A549 (cell line): ENCODE results near the gene MARCHF10. TPM values are rescaled to one million over a fixed set of nuclear protein-coding genes. Genes with fewer than 3 reads are reported as not detected.

Source experiments
- ATAC-seq, 2 experiments: fragments of 200-7000 bp in 1 of 2; fragments of >200 bp in 1 of 2; cut with Nextera tagmentation in 1 of 2; cut with Tn5 transposase in 1 of 2; 3 replicates each; pipeline versions ENCODE4 v1.8.0 to v1.9.1; 2018 to 2020; ENCODE audit warnings: mild to moderate bottlenecking in 1 of 2, moderate library complexity in 1 of 2
- CTCF ChIA-PET: fragments of 300-600 bp; sonication (Branson Sonifier 250); formaldehyde crosslinking; extraction: SDS; loops from one replicate; lab custom pipeline; 2021; ENCODE audit warnings: antibody characterized with exemption, inconsistent platforms; lab: Yijun Ruan, JAX
- POLR2A ChIA-PET: fragments of 350-600 bp; formaldehyde crosslinking; extraction: SDS; loops from one replicate; lab custom pipeline; 2021; ENCODE audit warnings: antibody characterized with exemption, inconsistent platforms; lab: Yijun Ruan, JAX
- DNase-seq, 2 experiments: peaks; one replicate each; pipeline versions ENCODE4 v3.0.0 to v3.0.0-alpha.2; 2011 to 2016; ENCODE audit warnings: low read depth in 1 of 2, low spot score in 1 of 2
- FAIRE-seq: peaks from 2 replicates; lab custom pipeline; 2011; peaks lifted over from hg19 to GRCh38; lab: Jason Lieb, UNC
- H3K27ac ChIP-seq, 2 experiments: fragments of >200 bp; sonication (Bioruptor Twin); formaldehyde crosslinking; 3 replicates each; pipeline ENCODE4 v1.5.1; 2016 to 2017
- H3K4me1 ChIP-seq: fragments of >200 bp; sonication (Bioruptor Twin); formaldehyde crosslinking; 3 replicates; pipeline ENCODE4 v1.6.1; 2016
- H3K4me2 ChIP-seq: fragments of >200 bp; sonication (Bioruptor Twin); formaldehyde crosslinking; 3 replicates; pipeline ENCODE4 v1.6.1; 2016
- H3K4me3 ChIP-seq: fragments of >200 bp; sonication (Bioruptor Twin); formaldehyde crosslinking; 3 replicates; pipeline ENCODE4 v1.5.1; 2016
- H3K9me3 ChIP-seq: fragments of >200 bp; sonication (Bioruptor Twin); formaldehyde crosslinking; 3 replicates; pipeline ENCODE4 v1.6.1; 2016
- CHD2 ChIP-seq: fragments of 150-350 bp; IDR thresholded peaks from 2 replicates; pipeline ENCODE4 v1.6.1; 2014; ENCODE audit warnings: low read length; ENCODE audit not compliant: partially characterized antibody
- FOXS1 ChIP-seq: fragments of 250-450 bp; sonication (Bioruptor Pico); IDR thresholded peaks from 2 replicates; pipeline ENCODE4 v1.5.0; 2020; ENCODE audit warnings: mild to moderate bottlenecking, moderate library complexity
- HDAC2 ChIP-seq: fragments of 200-600 bp; sonication (generic); IDR thresholded peaks from 2 replicates; pipeline ENCODE4 v1.6.1; 2016
- HEYL ChIP-seq: fragments of 250-450 bp; sonication (Bioruptor Pico); IDR thresholded peaks from 2 replicates; pipeline ENCODE4 v1.8.0; 2021; ENCODE audit warnings: mild to moderate bottlenecking, moderate library complexity
- JUN ChIP-seq, 2 experiments: fragments of >200 bp; sonication (Bioruptor Twin); formaldehyde crosslinking; IDR thresholded peaks; 2 replicates in 1 of 2; 3 replicates in 1 of 2; pipeline ENCODE4 v1.6.1; 2016 to 2017
- MAFK ChIP-seq: fragments of 450-650 bp; IDR thresholded peaks from 2 replicates; pipeline ENCODE4 v1.6.1; 2014; ENCODE audit not compliant: partially characterized antibody
- NR3C1 ChIP-seq: fragments of >200 bp; sonication (Bioruptor Twin); formaldehyde crosslinking; IDR thresholded peaks from 3 replicates; pipeline ENCODE4 v1.6.1; 2017
- POLR2AphosphoS2 ChIP-seq: conservative IDR thresholded peaks from 2 replicates; pipeline ENCODE4 v1.6.1; 2012; ENCODE audit warnings: low read length, improper control_type of control experiment, inconsistent platforms
- RCOR1 ChIP-seq: fragments of 150-350 bp; IDR thresholded peaks from 2 replicates; pipeline ENCODE4 v1.6.1; 2014; ENCODE audit warnings: antibody characterized with exemption, low read length, low read depth
- SMC3 ChIP-seq: fragments of >200 bp; sonication (Bioruptor Twin); formaldehyde crosslinking; IDR thresholded peaks from 3 replicates; pipeline ENCODE4 v1.6.1; 2018; ENCODE audit warnings: inconsistent platforms
- TFCP2L1 ChIP-seq: fragments of 250-450 bp; sonication (Bioruptor Pico); IDR thresholded peaks from 2 replicates; pipeline ENCODE4 v1.5.0; 2021; ENCODE audit warnings: mild to moderate bottlenecking
- ZFP36 ChIP-seq: fragments of 450-650 bp; IDR thresholded peaks from 2 replicates; pipeline ENCODE4 v1.6.1; 2014; ENCODE audit warnings: borderline replicate concordance; ENCODE audit not compliant: partially characterized antibody
- ZNF302 ChIP-seq: fragments of 250-450 bp; sonication (Bioruptor Pico); IDR thresholded peaks from 2 replicates; pipeline ENCODE4 v1.9.0; 2021; ENCODE audit warnings: inconsistent platforms, mild to moderate bottlenecking, moderate library complexity
- ZSCAN20 ChIP-seq: fragments of 250-450 bp; sonication (Bioruptor Pico); IDR thresholded peaks from 2 replicates; pipeline ENCODE4 v1.8.0; 2022; ENCODE audit warnings: mild to moderate bottlenecking, moderate library complexity
- WGBS: methylation state at CpG from one replicate; pipeline ENCODE4 v1.1.6; 2017; ENCODE audit errors: missing lambda C conversion rate; 5-methylcytosine and 5-hydroxymethylcytosine counted together
- polyA plus RNA-seq, 4 experiments: library from polyadenylated mRNA; depleted of rRNA in 3 of 4; stranded (reverse); fragments of >200 nt; fragmentation: RNase III in 1 of 4; extraction: RNeasy Plus Mini Kit Qiagen cat#74134 plus additional on column Dnase treatment in 1 of 4; gene quantifications; 2 replicates in 3 of 4; 3 replicates in 1 of 4; pipeline ENCODE4 v1.2.3, GENCODE V29; 2011 to 2017
- TF ChIP-seq, protein P1 (sequence below): IDR thresholded peaks from 2 replicates; pipeline ENCODE4 v1.6.1; 2012
- TF ChIP-seq, protein P2 (sequence below): fragments of 150-350 bp; IDR thresholded peaks from 2 replicates; pipeline ENCODE4 v1.6.1; 2014; ENCODE audit warnings: low read depth, mild to moderate bottlenecking, low read length
- TF ChIP-seq, protein P3 (sequence below): fragments of 200-600 bp; sonication (generic); IDR thresholded peaks from 2 replicates; pipeline ENCODE4 v1.6.1; 2016; ENCODE audit warnings: antibody characterized with exemption, mild to moderate bottlenecking, moderate library complexity
- TF ChIP-seq, protein P4 (sequence below): fragments of >200 bp; sonication (Bioruptor Twin); formaldehyde crosslinking; IDR thresholded peaks from 3 replicates; pipeline ENCODE4 v1.5.1; 2016

MARCHF10 gene
- polyA plus RNA-seq, 2 of the 4 experiments (the other 2 are of a cell fraction) = 0.43 to 0.57 TPM

DNA sequence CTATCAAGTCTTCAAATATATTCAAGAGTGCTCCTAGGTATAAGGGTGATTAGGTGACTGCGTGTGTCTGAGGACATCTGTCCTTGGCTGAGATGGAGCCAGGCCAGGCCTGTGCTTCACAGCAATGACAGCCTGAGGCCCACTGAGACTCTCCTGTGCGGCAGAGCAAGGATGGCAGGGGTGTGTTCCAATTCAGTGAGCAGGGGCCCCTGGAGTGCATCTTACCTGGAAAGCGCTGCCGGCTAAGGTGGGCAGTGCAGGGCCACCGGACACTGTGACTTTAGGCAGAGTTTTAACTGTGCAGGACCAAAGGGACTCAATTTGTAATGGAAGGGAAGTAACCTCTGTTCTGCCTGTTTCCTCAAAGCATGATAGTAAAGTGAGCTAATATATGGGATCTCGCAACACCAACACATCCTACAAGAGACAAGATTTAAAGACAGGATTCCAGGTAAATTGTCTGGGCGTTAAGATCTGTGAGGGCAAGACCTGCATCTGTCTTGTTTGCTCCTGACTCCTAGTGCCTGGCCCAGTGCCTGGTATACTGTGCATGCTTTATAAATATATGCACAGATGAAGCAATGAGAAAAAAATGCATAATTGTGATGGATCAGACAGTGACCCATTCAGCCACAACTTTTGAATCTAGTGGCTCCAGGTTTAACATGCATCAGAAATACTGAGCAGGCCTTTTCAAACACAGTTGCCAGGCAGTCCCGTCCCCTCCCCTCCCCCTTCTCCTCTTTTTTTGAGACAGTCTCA, 93.9 kb downstream of the MARCHF10 start:
- 88% methylated on average over 7 of the region's 8 CpGs for WGBS
- Histone ChIP-seq H3K4me1 (0 out of 3 replicates have a peak, but pooled peaks cover 9% of the 10 kb centered on the region), H3K9me3 (peaks cover 3% of the 10 kb centered on the region; the same call in 1 of the 3 replicates), H3K4me3 (no peak overlapping the region), H3K27ac (peak overlapping the region in 1 of 2 experiments; percentile 20; a peak in 1 of 6 replicates), H3K4me2 (no peak overlapping the region)
- FAIRE-seq = no peak
- no peak for ATAC-seq
- no peak for TF ChIP-seq ZFP36
- TF ChIP-seq HDAC2 = no peak
- no peak for TF ChIP-seq ZSCAN20 (CRISPR knock-in tag)
- TF ChIP-seq NR3C1 = no peak
- TF ChIP-seq, protein P1, sequence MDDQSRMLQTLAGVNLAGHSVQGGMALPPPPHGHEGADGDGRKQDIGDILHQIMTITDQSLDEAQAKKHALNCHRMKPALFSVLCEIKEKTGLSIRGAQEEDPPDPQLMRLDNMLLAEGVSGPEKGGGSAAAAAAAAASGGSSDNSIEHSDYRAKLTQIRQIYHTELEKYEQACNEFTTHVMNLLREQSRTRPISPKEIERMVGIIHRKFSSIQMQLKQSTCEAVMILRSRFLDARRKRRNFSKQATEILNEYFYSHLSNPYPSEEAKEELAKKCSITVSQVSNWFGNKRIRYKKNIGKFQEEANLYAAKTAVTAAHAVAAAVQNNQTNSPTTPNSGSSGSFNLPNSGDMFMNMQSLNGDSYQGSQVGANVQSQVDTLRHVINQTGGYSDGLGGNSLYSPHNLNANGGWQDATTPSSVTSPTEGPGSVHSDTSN = no peak
- TF ChIP-seq CHD2 = no peak
- no peak for TF ChIP-seq HEYL (CRISPR knock-in tag)
- no peak for TF ChIP-seq RCOR1
- no peak for TF ChIP-seq POLR2AphosphoS2
- TF ChIP-seq TFCP2L1 (CRISPR knock-in tag) = no peak
- TF ChIP-seq, protein P2, sequence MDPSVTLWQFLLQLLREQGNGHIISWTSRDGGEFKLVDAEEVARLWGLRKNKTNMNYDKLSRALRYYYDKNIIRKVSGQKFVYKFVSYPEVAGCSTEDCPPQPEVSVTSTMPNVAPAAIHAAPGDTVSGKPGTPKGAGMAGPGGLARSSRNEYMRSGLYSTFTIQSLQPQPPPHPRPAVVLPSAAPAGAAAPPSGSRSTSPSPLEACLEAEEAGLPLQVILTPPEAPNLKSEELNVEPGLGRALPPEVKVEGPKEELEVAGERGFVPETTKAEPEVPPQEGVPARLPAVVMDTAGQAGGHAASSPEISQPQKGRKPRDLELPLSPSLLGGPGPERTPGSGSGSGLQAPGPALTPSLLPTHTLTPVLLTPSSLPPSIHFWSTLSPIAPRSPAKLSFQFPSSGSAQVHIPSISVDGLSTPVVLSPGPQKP = no peak
- no peak for TF ChIP-seq MAFK
- no peak for TF ChIP-seq SMC3
- no peak for TF ChIP-seq JUN (IDR thresholded peaks at IDR 0.05)
- ChIA-PET POLR2A (no interaction called here), CTCF (interaction anchor here (1.1 to 4.5 kb wide), 7 partner anchors 9 to 254 kb away, joined by 3 to 23 read pairs (median 5); no protein-coding TSS in a partner anchor)
- no peak for DNase-seq

DNA sequence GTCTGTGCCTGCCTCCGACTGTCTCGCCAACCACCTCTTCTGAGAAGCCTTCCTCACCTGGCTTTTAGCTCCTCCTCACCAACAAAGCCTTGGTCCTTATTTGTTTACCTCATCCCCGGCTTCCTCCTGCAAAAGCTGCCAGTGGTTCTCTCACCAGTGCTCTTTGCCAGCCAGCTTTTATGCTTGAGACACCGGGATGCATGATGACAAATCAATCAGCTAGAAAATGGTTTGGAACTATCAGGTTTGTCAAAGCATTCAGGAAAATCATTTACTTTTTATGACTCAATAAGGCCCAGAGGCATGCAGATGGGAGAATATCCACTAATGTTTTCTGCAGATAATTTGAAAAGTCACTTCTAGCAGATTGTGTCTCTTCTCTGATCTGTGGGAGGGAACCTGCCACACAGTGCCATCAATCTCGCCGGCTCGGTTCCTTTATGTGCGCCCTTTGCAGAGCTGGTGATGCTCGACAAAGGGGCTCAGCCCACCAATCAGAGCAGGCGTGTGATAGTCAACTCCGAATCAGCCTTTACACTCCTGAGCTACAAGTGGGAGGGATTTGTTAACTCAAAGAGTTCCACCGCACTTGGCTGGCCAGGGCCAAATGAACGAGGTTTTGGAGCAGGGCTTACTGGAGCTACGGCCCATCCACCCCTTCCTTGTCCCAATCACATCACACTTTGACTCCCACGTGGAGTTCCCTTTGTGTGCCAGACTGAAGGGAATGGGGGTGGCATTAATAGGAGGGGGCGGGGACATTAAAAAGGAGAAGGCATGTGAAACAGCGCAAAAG, 94.8 kb downstream of the MARCHF10 start:
- TF ChIP-seq FOXS1 = no peak
- TF ChIP-seq, protein P3, sequence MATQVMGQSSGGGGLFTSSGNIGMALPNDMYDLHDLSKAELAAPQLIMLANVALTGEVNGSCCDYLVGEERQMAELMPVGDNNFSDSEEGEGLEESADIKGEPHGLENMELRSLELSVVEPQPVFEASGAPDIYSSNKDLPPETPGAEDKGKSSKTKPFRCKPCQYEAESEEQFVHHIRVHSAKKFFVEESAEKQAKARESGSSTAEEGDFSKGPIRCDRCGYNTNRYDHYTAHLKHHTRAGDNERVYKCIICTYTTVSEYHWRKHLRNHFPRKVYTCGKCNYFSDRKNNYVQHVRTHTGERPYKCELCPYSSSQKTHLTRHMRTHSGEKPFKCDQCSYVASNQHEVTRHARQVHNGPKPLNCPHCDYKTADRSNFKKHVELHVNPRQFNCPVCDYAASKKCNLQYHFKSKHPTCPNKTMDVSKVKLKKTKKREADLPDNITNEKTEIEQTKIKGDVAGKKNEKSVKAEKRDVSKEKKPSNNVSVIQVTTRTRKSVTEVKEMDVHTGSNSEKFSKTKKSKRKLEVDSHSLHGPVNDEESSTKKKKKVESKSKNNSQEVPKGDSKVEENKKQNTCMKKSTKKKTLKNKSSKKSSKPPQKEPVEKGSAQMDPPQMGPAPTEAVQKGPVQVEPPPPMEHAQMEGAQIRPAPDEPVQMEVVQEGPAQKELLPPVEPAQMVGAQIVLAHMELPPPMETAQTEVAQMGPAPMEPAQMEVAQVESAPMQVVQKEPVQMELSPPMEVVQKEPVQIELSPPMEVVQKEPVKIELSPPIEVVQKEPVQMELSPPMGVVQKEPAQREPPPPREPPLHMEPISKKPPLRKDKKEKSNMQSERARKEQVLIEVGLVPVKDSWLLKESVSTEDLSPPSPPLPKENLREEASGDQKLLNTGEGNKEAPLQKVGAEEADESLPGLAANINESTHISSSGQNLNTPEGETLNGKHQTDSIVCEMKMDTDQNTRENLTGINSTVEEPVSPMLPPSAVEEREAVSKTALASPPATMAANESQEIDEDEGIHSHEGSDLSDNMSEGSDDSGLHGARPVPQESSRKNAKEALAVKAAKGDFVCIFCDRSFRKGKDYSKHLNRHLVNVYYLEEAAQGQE = no peak
- TF ChIP-seq, protein P4, sequence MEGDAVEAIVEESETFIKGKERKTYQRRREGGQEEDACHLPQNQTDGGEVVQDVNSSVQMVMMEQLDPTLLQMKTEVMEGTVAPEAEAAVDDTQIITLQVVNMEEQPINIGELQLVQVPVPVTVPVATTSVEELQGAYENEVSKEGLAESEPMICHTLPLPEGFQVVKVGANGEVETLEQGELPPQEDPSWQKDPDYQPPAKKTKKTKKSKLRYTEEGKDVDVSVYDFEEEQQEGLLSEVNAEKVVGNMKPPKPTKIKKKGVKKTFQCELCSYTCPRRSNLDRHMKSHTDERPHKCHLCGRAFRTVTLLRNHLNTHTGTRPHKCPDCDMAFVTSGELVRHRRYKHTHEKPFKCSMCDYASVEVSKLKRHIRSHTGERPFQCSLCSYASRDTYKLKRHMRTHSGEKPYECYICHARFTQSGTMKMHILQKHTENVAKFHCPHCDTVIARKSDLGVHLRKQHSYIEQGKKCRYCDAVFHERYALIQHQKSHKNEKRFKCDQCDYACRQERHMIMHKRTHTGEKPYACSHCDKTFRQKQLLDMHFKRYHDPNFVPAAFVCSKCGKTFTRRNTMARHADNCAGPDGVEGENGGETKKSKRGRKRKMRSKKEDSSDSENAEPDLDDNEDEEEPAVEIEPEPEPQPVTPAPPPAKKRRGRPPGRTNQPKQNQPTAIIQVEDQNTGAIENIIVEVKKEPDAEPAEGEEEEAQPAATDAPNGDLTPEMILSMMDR = no peak
- TF ChIP-seq ZFP36 = no peak
- no peak for TF ChIP-seq ZNF302 (CRISPR knock-in tag)
- FAIRE-seq (no peak), ATAC-seq (no peak), DNase-seq (no peak)
- Histone ChIP-seq H3K4me3 (no peak overlapping the region), H3K27ac (no peak overlapping the region), H3K4me2 (no peak overlapping the region), H3K4me1 (0 out of 3 replicates have a peak, but pooled peaks cover 9% of the 10 kb centered on the region), H3K9me3 (peaks cover 11% of the 10 kb centered on the region)
- ChIA-PET CTCF (interaction anchor here (0.9 to 4.5 kb wide), 8 partner anchors 8 to 694 kb away, joined by 3 to 23 read pairs (median 5); no protein-coding TSS in a partner anchor), POLR2A (no interaction called here)
- 84% methylated on average over 17 of the region's 17 CpGs for WGBS
